K562 (cell line): ENCODE measurements around the gene CD68.

Experiments used
- CTCF ChIP-seq, 3 experiments: IDR thresholded peaks in 2 of 3; conservative IDR thresholded peaks in 1 of 3; 2 replicates each; pipeline ENCODE4 v1.5.1; 2011 to 2012; ENCODE audit warnings: low read length in 3 of 3, mild to moderate bottlenecking in 3 of 3, control low read depth in 2 of 3, improper control_type of control experiment in 1 of 3, inconsistent platforms in 1 of 3, low read depth in 1 of 3, mixed read lengths in 1 of 3, moderate library complexity in 1 of 3; ENCODE audit not compliant: insufficient read depth in 2 of 3
- FOXM1 ChIP-seq, 2 experiments: fragments of 450-650 bp in 1 of 2; sonication (generic) in 1 of 2; formaldehyde crosslinking in 1 of 2; IDR thresholded peaks; 2 replicates each; pipeline versions ENCODE4 v1.6.1 to v1.9.0; 2017 to 2022; ENCODE audit warnings: low read depth in 2 of 2, mild to moderate bottlenecking in 2 of 2, missing genetic modification reagents in 1 of 2, moderate library complexity in 1 of 2
- HMGXB4 ChIP-seq: sonication (generic); formaldehyde crosslinking; IDR thresholded peaks from 2 replicates; pipeline ENCODE4 v1.8.1; 2023; ENCODE audit warnings: mild to moderate bottlenecking, missing genetic modification reagents
- KDM5B ChIP-seq: fragments of 200-600 bp; sonication (generic); IDR thresholded peaks from 2 replicates; pipeline ENCODE4 v1.6.1; 2012; ENCODE audit warnings: low read depth, mild to moderate bottlenecking, moderate library complexity, low read length, control low read depth, inconsistent platforms; ENCODE audit not compliant: insufficient replicate concordance
- NBN ChIP-seq: fragments of 450-650 bp; IDR thresholded peaks from 2 replicates; pipeline ENCODE4 v1.6.1; 2016; ENCODE audit warnings: low read depth, mild to moderate bottlenecking
- ZNF24 ChIP-seq: fragments of 450-650 bp; IDR thresholded peaks from 2 replicates; pipeline ENCODE4 v1.6.1; 2016
- ZNF76 ChIP-seq: fragments of 250-450 bp; sonication (Bioruptor Pico); IDR thresholded peaks from 2 replicates; pipeline ENCODE4 v1.4.0; 2020; ENCODE audit warnings: mild to moderate bottlenecking, moderate library complexity, borderline replicate concordance

GRCh38 chr17:7589204-7589868 is 9.9 kb downstream of the CD68 start:
- TF ChIP-seq CTCF (IDR thresholded peaks at IDR 0.05 in 2 of 3, conservative IDR thresholded peaks at IDR 0.05 in 1 of 3; ENCODE audit: insufficient read depth in 2 of 3, low read depth in 1 of 3, low read length in 3 of 3) (no peak), ZNF76 (CRISPR knock-in tag) (no peak), ZNF24 (no peak), NBN (no peak), KDM5B (no peak), FOXM1 (IDR thresholded peaks at IDR 0.05; ENCODE audit: low read depth) (no peak), FOXM1 (CRISPR knock-in tag; IDR thresholded peaks at IDR 0.05; ENCODE audit: low read depth) (no peak), HMGXB4 (CRISPR knock-in tag) (no peak)
